Mesendoderm (in vitro differentiated cells): Measurements from ENCODE around the gene CUL1.

Experiments used
- DNase-seq: peaks from one replicate; pipeline ENCODE4 v3.0.0; 2013
- H2AK5ac ChIP-seq: 2 replicates; pipeline ENCODE4 v1.6.1; 2013; ENCODE audit warnings: low read length, inconsistent platforms
- H2BK120ac ChIP-seq: 2 replicates; pipeline ENCODE4 v1.6.1; 2013; ENCODE audit warnings: low read depth, mild to moderate bottlenecking, low read length, moderate library complexity, mixed read lengths
- H2BK15ac ChIP-seq: replicated peaks from 2 replicates; pipeline ENCODE4 v1.6.1; 2013; ENCODE audit warnings: low read depth, mild to moderate bottlenecking, moderate library complexity
- H2BK5ac ChIP-seq: 2 replicates; pipeline ENCODE4 v1.6.1; 2013; ENCODE audit warnings: low read length, inconsistent platforms
- H3K18ac ChIP-seq: 2 replicates; pipeline ENCODE4 v1.6.1; 2013; ENCODE audit warnings: mild to moderate bottlenecking, low read length, mixed read lengths
- H3K23ac ChIP-seq: one replicate; pipeline ENCODE4 v1.6.1; 2013; ENCODE audit warnings: low read length
- H3K27ac ChIP-seq: 2 replicates; pipeline ENCODE4 v1.5.1; 2013; ENCODE audit warnings: low read depth, mild to moderate bottlenecking, inconsistent platforms, low read length, moderate library complexity
- H3K27me3 ChIP-seq: 2 replicates; pipeline ENCODE4 v1.6.1; 2013; ENCODE audit warnings: low read length, control low read depth, mild to moderate bottlenecking, inconsistent platforms; ENCODE audit not compliant: insufficient read depth, poor library complexity
- H3K36me3 ChIP-seq: 2 replicates; pipeline ENCODE4 v1.6.1; 2013; ENCODE audit warnings: low read length, inconsistent platforms; ENCODE audit not compliant: control insufficient read depth, insufficient read depth
- H3K4ac ChIP-seq: one replicate; pipeline ENCODE4 v1.6.1; 2013; ENCODE audit warnings: low read depth, mild to moderate bottlenecking, low read length, moderate library complexity
- H3K4me1 ChIP-seq: 2 replicates; pipeline ENCODE4 v1.6.1; 2013; ENCODE audit warnings: low read depth, low read length, inconsistent platforms; ENCODE audit not compliant: control insufficient read depth
- H3K4me2 ChIP-seq: 2 replicates; pipeline ENCODE4 v1.6.1; 2013; ENCODE audit warnings: low read length
- H3K4me3 ChIP-seq: 2 replicates; pipeline ENCODE4 v1.5.1; 2013; ENCODE audit warnings: mild to moderate bottlenecking, low read length
- H3K56ac ChIP-seq: one replicate; pipeline ENCODE4 v1.6.1; 2013; ENCODE audit warnings: low read length
- H3K79me1 ChIP-seq: 2 replicates; pipeline ENCODE4 v1.6.1; 2013; ENCODE audit warnings: low read length, inconsistent platforms
- H3K79me2 ChIP-seq: 2 replicates; pipeline ENCODE4 v1.6.1; 2013; ENCODE audit warnings: mild to moderate bottlenecking, low read length; ENCODE audit not compliant: control insufficient read depth, insufficient read depth
- H3K9ac ChIP-seq: 2 replicates; pipeline ENCODE4 v1.6.1; 2013; ENCODE audit warnings: low read length, inconsistent platforms
- H4K5ac ChIP-seq: one replicate; pipeline ENCODE4 v1.6.1; 2013; ENCODE audit warnings: low read length
- H4K8ac ChIP-seq: one replicate; pipeline ENCODE4 v1.6.1; 2013; ENCODE audit warnings: low read depth, mild to moderate bottlenecking, control low read depth, low read length, moderate library complexity
- WGBS: extraction: QIAGEN DNeasy Blood & Tissue Kit; methylation state at CpG from one replicate; pipeline ENCODE4 v1.1.7; 2013; ENCODE audit warnings: low lambda C conversion rate, missing lambda C conversion rate; ENCODE audit not compliant: insufficient coverage; ENCODE audit errors: extremely low coverage; 5-methylcytosine and 5-hydroxymethylcytosine counted together

The CUL1 gene

GRCh38 chr7:148814922-148815559 is 116.3 kb downstream of the CUL1 start:
- Histone ChIP-seq H3K23ac (no peak overlapping the region), H3K79me2 (no peaks in the 10 kb centered on the region), H3K9ac (no peak overlapping the region), H3K79me1 (no peaks in the 10 kb centered on the region), H2AK5ac (no peak overlapping the region), H2BK15ac (no peak overlapping the region), H3K4me2 (no peak overlapping the region), H3K4me3 (no peak overlapping the region), H2BK5ac (no peak overlapping the region), H4K5ac (no peak overlapping the region), H3K56ac (no peak overlapping the region), H4K8ac (no peak overlapping the region), H3K36me3 (peaks cover 1% of the 10 kb centered on the region), H2BK120ac (no peak overlapping the region), H3K27me3 (no peaks in the 10 kb centered on the region), H3K4me1 (no peaks in the 10 kb centered on the region), H3K18ac (no peak overlapping the region), H3K27ac (no peak overlapping the region), H3K4ac (no peak overlapping the region)
- no CpG with 5 or more reads among the region's 10 CpGs for WGBS
- DNase-seq: no peak

- Histone ChIP-seq H2AK5ac (no peak overlapping the region), H3K18ac (no peak overlapping the region), H3K56ac (no peak overlapping the region), H3K27ac (no peak overlapping the region), H2BK5ac (no peak overlapping the region), H3K23ac (no peak overlapping the region), H3K9ac (no peak overlapping the region), H3K4me3 (no peak overlapping the region), H3K4me2 (no peak overlapping the region), H3K79me1 (no peaks in the 10 kb centered on the region), H3K4ac (no peak overlapping the region), H4K8ac (no peak overlapping the region), H3K27me3 (no peaks in the 10 kb centered on the region), H2BK15ac (no peak overlapping the region), H3K79me2 (no peaks in the 10 kb centered on the region), H2BK120ac (no peak overlapping the region), H3K36me3 (peaks cover 1% of the 10 kb centered on the region), H3K4me1 (no peaks in the 10 kb centered on the region), H4K5ac (no peak overlapping the region)
- no CpG with 5 or more reads among the region's 3 CpGs for WGBS
- DNase-seq: no peak
Observed at GRCh38 chr7:148815612-148816011, 116.9 kb downstream of the CUL1 start.

- no peaks in the 10 kb centered on the region for H3K4me1 ChIP-seq
- H3K27me3 ChIP-seq: no peaks in the 10 kb centered on the region
- H2BK5ac ChIP-seq: no peak overlapping the region
- no peaks in the 10 kb centered on the region for H3K79me1 ChIP-seq
- no peak overlapping the region for H3K4me2 ChIP-seq
- H3K9ac ChIP-seq: no peak overlapping the region
- no peak overlapping the region for H3K4me3 ChIP-seq
- no peaks in the 10 kb centered on the region for H3K79me2 ChIP-seq
- H2BK120ac ChIP-seq: no peak overlapping the region
- no peak overlapping the region for H3K56ac ChIP-seq
- no peak overlapping the region for H3K18ac ChIP-seq
- no peak overlapping the region for H4K5ac ChIP-seq
- no peak overlapping the region for H2AK5ac ChIP-seq
- DNase-seq: no peak
- no peak overlapping the region for H4K8ac ChIP-seq
- no peak overlapping the region for H2BK15ac ChIP-seq
- H3K27ac ChIP-seq: no peak overlapping the region
- H3K4ac ChIP-seq: no peak overlapping the region
- no peak overlapping the region for H3K23ac ChIP-seq
- peaks cover 1% of the 10 kb centered on the region for H3K36me3 ChIP-seq
- no CpG with 5 or more reads among the region's 6 CpGs for WGBS
Observed at GRCh38 chr7:148819697-148820360, 121.1 kb downstream of the CUL1 start.

- Histone ChIP-seq H3K4ac (no peak overlapping the region), H3K27me3 (no peaks in the 10 kb centered on the region), H2BK5ac (no peak overlapping the region), H3K4me1 (no peaks in the 10 kb centered on the region), H3K4me3 (no peak overlapping the region), H3K56ac (no peak overlapping the region), H2BK15ac (no peak overlapping the region), H3K79me2 (no peaks in the 10 kb centered on the region), H3K18ac (no peak overlapping the region), H3K79me1 (no peaks in the 10 kb centered on the region), H3K27ac (no peak overlapping the region), H2AK5ac (no peak overlapping the region), H3K23ac (no peak overlapping the region), H4K5ac (no peak overlapping the region), H3K4me2 (no peak overlapping the region), H2BK120ac (no peak overlapping the region), H4K8ac (no peak overlapping the region), H3K36me3 (peaks cover 1% of the 10 kb centered on the region), H3K9ac (no peak overlapping the region)
- no CpG with 5 or more reads among the region's 2 CpGs for WGBS
- no peak for DNase-seq
Observed at GRCh38 chr7:148821422-148821821, 122.7 kb downstream of the CUL1 start.

- Histone ChIP-seq H3K27me3 (no peaks in the 10 kb centered on the region), H3K4me1 (no peaks in the 10 kb centered on the region), H3K23ac (no peak overlapping the region), H3K56ac (no peak overlapping the region), H2AK5ac (no peak overlapping the region), H3K4ac (no peak overlapping the region), H4K5ac (no peak overlapping the region), H3K18ac (no peak overlapping the region), H3K9ac (no peak overlapping the region), H3K79me2 (no peaks in the 10 kb centered on the region), H2BK120ac (no peak overlapping the region), H3K4me3 (no peak overlapping the region), H3K79me1 (no peaks in the 10 kb centered on the region), H2BK5ac (no peak overlapping the region), H3K36me3 (no peaks in the 10 kb centered on the region), H3K27ac (no peak overlapping the region), H4K8ac (no peak overlapping the region), H3K4me2 (no peak overlapping the region), H2BK15ac (no peak overlapping the region)
- WGBS: no CpG with 5 or more reads among the region's 2 CpGs
- no peak for DNase-seq
Observed at GRCh38 chr7:148824864-148825263, 126.2 kb downstream of the CUL1 start.

- no peaks in the 10 kb centered on the region for H3K79me2 ChIP-seq
- no peak overlapping the region for H3K9ac ChIP-seq
- H3K79me1 ChIP-seq: no peaks in the 10 kb centered on the region
- H3K4me1 ChIP-seq: no peaks in the 10 kb centered on the region
- H4K8ac ChIP-seq: no peak overlapping the region
- no peaks in the 10 kb centered on the region for H3K27me3 ChIP-seq
- no peak overlapping the region for H3K56ac ChIP-seq
- no peak for DNase-seq
- no peak overlapping the region for H3K4me3 ChIP-seq
- no peak overlapping the region for H3K27ac ChIP-seq
- no peak overlapping the region for H4K5ac ChIP-seq
- no peak overlapping the region for H3K18ac ChIP-seq
- no peak overlapping the region for H3K4me2 ChIP-seq
- no peaks in the 10 kb centered on the region for H3K36me3 ChIP-seq
- no peak overlapping the region for H3K4ac ChIP-seq
- no peak overlapping the region for H2BK15ac ChIP-seq
- no peak overlapping the region for H2BK120ac ChIP-seq
- no peak overlapping the region for H2AK5ac ChIP-seq
- no CpG with 5 or more reads among the region's 5 CpGs for WGBS
- no peak overlapping the region for H2BK5ac ChIP-seq
- no peak overlapping the region for H3K23ac ChIP-seq
Observed at GRCh38 chr7:148825338-148825737, 126.6 kb downstream of the CUL1 start.
